OCI-LY1 (cell line): ENCODE results near the gene DMPK.

Experiments used
- CTCF ChIP-seq: fragments of 200-600 bp; sonication (generic), shearing (Covaris generic); IDR thresholded peaks from 2 replicates; pipeline ENCODE4 v1.5.1; 2017; ENCODE audit warnings: mild to moderate bottlenecking, antibody characterized with exemption, low read length, moderate library complexity, mixed read lengths
- EZH2 ChIP-seq: fragments of 200-600 bp; sonication (generic), shearing (Covaris generic); IDR thresholded peaks from 2 replicates; pipeline ENCODE4 v1.8.0; 2017; ENCODE audit warnings: borderline replicate concordance, mixed run types, mild to moderate bottlenecking, antibody characterized with exemption, low read length, moderate library complexity, mixed read lengths

- no peak for TF ChIP-seq CTCF
- no peak for TF ChIP-seq EZH2
These were observed 6.9 kb upstream of the DMPK start for GRCh38 chr19:45789035-45789786.
